ENCODE measurements around the gene PRSS53.
A peak's percentile ranks its signal among the peaks of the same experiment; 100 is the strongest.

Gene PRSS53

DNA sequence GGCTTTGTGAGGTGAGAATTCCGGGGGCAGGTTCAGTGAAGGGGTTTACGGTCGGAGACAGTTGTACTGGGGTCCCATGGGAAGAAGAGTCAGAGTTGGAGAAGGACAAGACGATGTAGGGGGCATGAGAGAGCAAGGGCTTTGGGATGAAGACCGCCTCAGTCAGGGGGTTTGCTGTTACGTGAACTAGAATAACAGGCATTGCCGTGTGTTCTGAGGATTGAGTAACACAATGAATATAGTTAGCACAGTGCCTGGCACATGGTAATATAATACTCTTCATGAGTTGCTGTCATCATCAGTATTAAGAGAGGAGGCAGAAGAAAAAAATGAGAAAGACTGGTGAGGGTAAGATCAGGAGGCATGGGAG lies 13.9 kb downstream of the PRSS53 start:
- Histone ChIP-seq H3K27ac (ENCODE audit: low read length) (peak overlapping the region; percentile 64; the same call in 1 of the 2 replicates), H3K36me3 (replicated peaks; ENCODE audit: insufficient read depth, low read length) (no peaks in the 10 kb centered on the region), H3F3A (ENCODE audit: insufficient read depth, low read length) (peaks cover 6% of the 10 kb centered on the region), H3K9ac (ENCODE audit: low read length) (peak overlapping the region; percentile 92), H4K20me1 (ENCODE audit: insufficient read depth, low read length) (no peaks in the 10 kb centered on the region), H2AFZ (ENCODE audit: low read length) (peak overlapping the region; percentile 81), H3K4me1 (ENCODE audit: low read length) (peaks cover 9% of the 10 kb centered on the region; the same call in 1 of the 2 replicates), H3K4me2 (ENCODE audit: low read depth, low read length) (peak overlapping the region; percentile 93), H3K4me3 (ENCODE audit: low read length) (peak overlapping the region; percentile 96), H3K9me2 (replicated peaks; ENCODE audit: insufficient read depth, low read length) (no peaks in the 10 kb centered on the region), H3K9me3 (replicated peaks; ENCODE audit: insufficient read depth, low read length) (no peaks in the 10 kb centered on the region), H3K27me3 (replicated peaks; ENCODE audit: insufficient read depth, low read length) (no peaks in the 10 kb centered on the region), H3K79me2 (ENCODE audit: low read length) (peaks cover 79% of the 10 kb centered on the region)
- no peak for DNase-seq
- TF ChIP-seq EZH2 (optimal IDR thresholded peaks at IDR 0.05; ENCODE audit: low read depth, low read length) = no peak
- TF ChIP-seq EZH2phosphoT487 (IDR thresholded peaks at IDR 0.05; ENCODE audit: low read length) = no peak
- TF ChIP-seq, protein P1, sequence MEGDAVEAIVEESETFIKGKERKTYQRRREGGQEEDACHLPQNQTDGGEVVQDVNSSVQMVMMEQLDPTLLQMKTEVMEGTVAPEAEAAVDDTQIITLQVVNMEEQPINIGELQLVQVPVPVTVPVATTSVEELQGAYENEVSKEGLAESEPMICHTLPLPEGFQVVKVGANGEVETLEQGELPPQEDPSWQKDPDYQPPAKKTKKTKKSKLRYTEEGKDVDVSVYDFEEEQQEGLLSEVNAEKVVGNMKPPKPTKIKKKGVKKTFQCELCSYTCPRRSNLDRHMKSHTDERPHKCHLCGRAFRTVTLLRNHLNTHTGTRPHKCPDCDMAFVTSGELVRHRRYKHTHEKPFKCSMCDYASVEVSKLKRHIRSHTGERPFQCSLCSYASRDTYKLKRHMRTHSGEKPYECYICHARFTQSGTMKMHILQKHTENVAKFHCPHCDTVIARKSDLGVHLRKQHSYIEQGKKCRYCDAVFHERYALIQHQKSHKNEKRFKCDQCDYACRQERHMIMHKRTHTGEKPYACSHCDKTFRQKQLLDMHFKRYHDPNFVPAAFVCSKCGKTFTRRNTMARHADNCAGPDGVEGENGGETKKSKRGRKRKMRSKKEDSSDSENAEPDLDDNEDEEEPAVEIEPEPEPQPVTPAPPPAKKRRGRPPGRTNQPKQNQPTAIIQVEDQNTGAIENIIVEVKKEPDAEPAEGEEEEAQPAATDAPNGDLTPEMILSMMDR (IDR thresholded peaks at IDR 0.05; ENCODE audit: low read length) = no peak

DNA sequence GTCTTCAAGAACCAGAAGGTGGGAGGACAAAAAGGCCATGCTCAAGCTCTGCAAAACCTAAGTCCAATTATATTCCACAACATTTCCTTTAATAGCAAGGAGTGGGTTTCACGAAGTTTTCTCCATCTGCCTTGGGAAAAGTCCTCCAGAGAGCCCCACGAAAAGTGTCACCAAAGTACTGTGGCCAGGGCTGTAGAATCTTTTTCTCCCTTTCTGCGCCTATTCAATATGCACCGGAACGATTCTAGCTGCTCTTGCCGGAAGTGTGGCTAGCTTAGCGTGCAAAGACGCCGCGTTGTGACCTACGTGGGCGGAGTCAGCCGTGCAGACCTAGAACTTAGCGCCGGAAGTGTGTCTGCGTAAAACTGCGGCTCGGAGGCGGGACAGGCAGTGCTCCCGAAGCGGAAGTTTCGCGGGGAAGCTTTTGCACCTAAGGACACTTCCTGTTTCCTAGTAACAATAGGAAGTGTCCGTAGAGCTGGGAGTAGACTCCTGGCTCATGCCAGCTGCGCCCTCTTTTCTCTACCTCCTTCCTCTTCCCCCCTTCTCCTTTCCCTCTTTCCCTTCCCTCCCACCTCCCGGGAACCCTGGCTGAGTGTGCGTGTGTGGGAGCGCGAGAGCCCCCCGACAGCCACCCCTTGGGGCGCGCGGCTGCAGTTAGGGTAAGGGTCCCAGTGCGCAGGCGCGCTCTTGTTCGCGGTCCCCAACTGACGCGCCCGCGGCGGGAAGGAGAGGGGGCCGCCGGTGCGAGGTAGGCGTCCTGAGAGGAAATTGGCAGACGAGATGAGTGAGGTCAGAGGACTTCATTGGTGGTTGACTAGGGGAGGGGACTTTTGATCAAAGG lies 14.6 kb downstream of the PRSS53 start, which contains the start of the genes ZNF646 and ZNF668:
Gene ZNF646 (plus strand): TSS at position 453 of the 844 bp plus-strand sequence. CDS start 1,903 bp downstream, outside the sequence.
Gene ZNF668 (minus strand): TSS at position 271 of the 844 bp plus-strand sequence. CDS start 9,781 bp downstream, outside the sequence.
- Histone ChIP-seq H3K79me2 (ENCODE audit: low read length) (peaks cover 75% of the 10 kb centered on the region), H3K9ac (ENCODE audit: low read length) (peak within 1 kb of the TSS; percentile 92), H3K9me2 (replicated peaks; ENCODE audit: insufficient read depth, low read length) (no peaks in the 10 kb centered on the region), H4K20me1 (ENCODE audit: insufficient read depth, low read length) (no peaks in the 10 kb centered on the region), H3K36me3 (replicated peaks; ENCODE audit: insufficient read depth, low read length) (no peaks in the 10 kb centered on the region), H3K27me3 (replicated peaks; ENCODE audit: insufficient read depth, low read length) (no peaks in the 10 kb centered on the region), H3K4me3 (ENCODE audit: low read length) (peak within 1 kb of the TSS; percentile 96), H3K4me1 (ENCODE audit: low read length) (peaks cover 9% of the 10 kb centered on the region; the same call in 1 of the 2 replicates), H3K27ac (ENCODE audit: low read length) (peak within 1 kb of the TSS; percentile 64), H3F3A (ENCODE audit: insufficient read depth, low read length) (peaks cover 6% of the 10 kb centered on the region), H3K9me3 (replicated peaks; ENCODE audit: insufficient read depth, low read length) (no peaks in the 10 kb centered on the region), H2AFZ (ENCODE audit: low read length) (peak within 1 kb of the TSS; percentile 81), H3K4me2 (ENCODE audit: low read depth, low read length) (peak within 1 kb of the TSS; percentile 98)
- TF ChIP-seq, protein P1 (IDR thresholded peaks at IDR 0.05; ENCODE audit: low read length) = no peak
- no peak for TF ChIP-seq EZH2 (optimal IDR thresholded peaks at IDR 0.05; ENCODE audit: low read depth, low read length)
- no peak for TF ChIP-seq EZH2phosphoT487 (IDR thresholded peaks at IDR 0.05; ENCODE audit: low read length)
- peak; percentile 100 for DNase-seq

DNA sequence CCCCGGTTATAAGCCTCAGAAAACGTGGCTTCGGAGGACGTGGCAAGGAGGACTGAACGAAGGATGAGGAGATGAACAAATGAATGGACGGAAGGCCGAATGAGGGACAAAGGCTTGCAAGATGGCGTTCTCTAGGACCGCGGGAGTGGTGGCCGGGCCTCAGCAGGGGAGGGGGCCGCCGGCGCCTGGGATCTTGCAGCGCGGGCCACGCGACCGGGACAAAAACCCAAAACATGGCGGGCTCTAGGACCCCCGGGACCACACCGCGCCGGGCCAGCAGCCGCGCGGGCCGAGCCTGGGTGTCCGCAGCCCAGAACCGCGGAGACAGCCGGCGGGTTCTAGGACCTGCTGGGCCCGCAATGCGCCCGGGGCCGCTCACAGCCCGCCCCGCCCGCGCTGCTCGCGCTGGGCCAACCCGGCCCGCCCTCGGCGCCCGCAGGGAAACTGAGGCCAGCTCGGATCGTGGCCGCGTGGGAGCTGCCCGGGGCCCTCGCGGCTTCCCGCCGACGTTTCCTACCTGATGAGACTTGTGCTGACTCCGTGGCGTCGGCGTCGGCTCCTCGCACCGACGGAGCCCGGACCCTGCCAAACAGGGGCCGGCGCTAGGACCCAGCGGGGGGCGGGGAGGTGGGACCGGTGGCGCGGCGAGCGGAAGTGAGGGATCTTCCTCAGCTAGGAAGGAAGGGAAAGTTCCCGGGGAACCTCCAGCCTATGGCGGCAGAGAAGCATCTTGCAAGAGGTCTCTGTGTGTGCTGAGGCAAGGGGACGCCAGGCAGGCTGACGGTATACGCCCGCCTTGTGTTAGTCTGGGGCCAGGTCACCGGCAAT lies 15.4 kb downstream of the PRSS53 start:
- H3K9me2 ChIP-seq (replicated peaks; ENCODE audit: insufficient read depth, low read length) = no peaks in the 10 kb centered on the region
- peak; percentile 84 for DNase-seq
- peaks cover 6% of the 10 kb centered on the region for H3F3A ChIP-seq (ENCODE audit: insufficient read depth, low read length)
- H4K20me1 ChIP-seq (ENCODE audit: insufficient read depth, low read length) = no peaks in the 10 kb centered on the region
- peak overlapping the region; percentile 61; the same call in 1 of the 2 replicates for H3K27ac ChIP-seq (ENCODE audit: low read length)
- peak overlapping the region; percentile 98 for H3K4me2 ChIP-seq (ENCODE audit: low read depth, low read length)
- H3K9me3 ChIP-seq (replicated peaks; ENCODE audit: insufficient read depth, low read length) = no peaks in the 10 kb centered on the region
- peak overlapping the region; percentile 80 for H2AFZ ChIP-seq (ENCODE audit: low read length)
- peaks cover 74% of the 10 kb centered on the region for H3K79me2 ChIP-seq (ENCODE audit: low read length)
- no peaks in the 10 kb centered on the region for H3K27me3 ChIP-seq (replicated peaks; ENCODE audit: insufficient read depth, low read length)
- TF ChIP-seq EZH2phosphoT487 (IDR thresholded peaks at IDR 0.05; ENCODE audit: low read length) (no peak), EZH2 (optimal IDR thresholded peaks at IDR 0.05; ENCODE audit: low read depth, low read length) (no peak)
- TF ChIP-seq, protein P1 (IDR thresholded peaks at IDR 0.05; ENCODE audit: low read length) = no peak
- no peaks in the 10 kb centered on the region for H3K36me3 ChIP-seq (replicated peaks; ENCODE audit: insufficient read depth, low read length)
- H3K9ac ChIP-seq (ENCODE audit: low read length) = peak overlapping the region; percentile 70
- peaks cover 9% of the 10 kb centered on the region; the same call in 1 of the 2 replicates for H3K4me1 ChIP-seq (ENCODE audit: low read length)
- H3K4me3 ChIP-seq (ENCODE audit: low read length) = peak overlapping the region; percentile 96
